Tibial nerve (tissue), 4 donors: ENCODE measurements around the gene ITPK1. TPM values are rescaled to one million over a fixed set of nuclear protein-coding genes. Genes with fewer than 3 reads are reported as not detected.
A peak's percentile ranks its signal among the peaks of the same experiment; 100 is the strongest.

Experiments
- DNase-seq, 2 donors: peaks; one replicate each; pipeline ENCODE4 v3.0.0-alpha.2; 2019; ENCODE audit warnings: low spot score in 2 of 2
- H3K27ac ChIP-seq, 4 donors: fragments of 200-600 bp; sonication (generic) in 3 of 4; one replicate each; pipeline ENCODE4 v1.5.1; 2017 to 2019; ENCODE audit warnings: mild to moderate bottlenecking in 1 of 4
- H3K27me3 ChIP-seq, 2 donors: fragments of 200-600 bp; sonication (generic) in 1 of 2; one replicate each; pipeline versions ENCODE4 v1.5.1 to v1.6.0; 2017 to 2019
- H3K36me3 ChIP-seq, 3 donors: fragments of 200-600 bp; sonication (generic); one replicate each; pipeline ENCODE4 v1.5.1; 2018 to 2019
- H3K4me1 ChIP-seq, 4 donors: fragments of 200-600 bp; sonication (generic) in 3 of 4; one replicate each; pipeline ENCODE4 v1.5.1; 2017 to 2019
- H3K4me3 ChIP-seq, 4 donors: fragments of 200-600 bp; sonication (generic) in 3 of 4; one replicate each; pipeline ENCODE4 v1.5.1; 2017 to 2019; ENCODE audit warnings: mild to moderate bottlenecking in 1 of 4, moderate library complexity in 1 of 4
- H3K9me3 ChIP-seq, 4 donors: fragments of 200-600 bp; sonication (generic) in 3 of 4; one replicate each; pipeline ENCODE4 v1.5.1; 2017 to 2019
- EP300 ChIP-seq, 2 donors: sonication (generic); formaldehyde crosslinking; IDR thresholded peaks; one replicate each; pipeline ENCODE4 v1.6.1; 2017; ENCODE audit warnings: antibody characterized with exemption in 2 of 2, mild to moderate bottlenecking in 1 of 2
- POLR2A ChIP-seq, 2 donors: fragments of 450-650 bp; IDR thresholded peaks; one replicate each; pipeline ENCODE4 v1.6.1; 2017; ENCODE audit warnings: antibody characterized with exemption in 2 of 2, mild to moderate bottlenecking in 2 of 2, moderate library complexity in 2 of 2
- WGBS, 2 donors: methylation state at CpG; one replicate each; pipeline ENCODE4 v1.1.5; 2018; 5-methylcytosine and 5-hydroxymethylcytosine counted together
- total RNA-seq, 4 donors: library from RNA; depleted of rRNA; stranded (reverse); fragments of >200 nt; gene quantifications; one replicate each; pipeline ENCODE4 v1.1.0, GENCODE V29; 2016
- TF ChIP-seq, protein P1 (sequence below), 5 experiments: fragments of 200-600 bp in 3 of 5; fragments of 450-650 bp in 2 of 5; sonication (generic) in 3 of 5; IDR thresholded peaks; one replicate each; pipeline ENCODE4 v1.5.1; 2016 to 2019; ENCODE audit warnings: antibody characterized with exemption in 5 of 5, mild to moderate bottlenecking in 3 of 5, moderate library complexity in 2 of 5

ITPK1 gene
- total RNA-seq, 4 donors from 2014 or later: 67.4 to 121 (median 92.5) TPM

GRCh38 chr14:93121030-93121834, 5.5 kb upstream of the ITPK1 start:
- DNase-seq: no peak
- no peak overlapping the region for H3K4me3 ChIP-seq
- H3K9me3 ChIP-seq: no peaks in the 10 kb centered on the region
- 50 to 52% methylated on average over 5 of the region's 5 CpGs for WGBS, 2 donors
- no peaks in the 10 kb centered on the region for H3K27me3 ChIP-seq
- H3K27ac ChIP-seq: no peak overlapping the region
- peaks cover 0 to 9% (median 5%) of the 10 kb centered on the region in 4 donors for H3K4me1 ChIP-seq
- no peaks in the 10 kb centered on the region for H3K36me3 ChIP-seq
- TF ChIP-seq POLR2A (IDR thresholded peaks at IDR 0.05): no peak
- no peak for TF ChIP-seq EP300 (IDR thresholded peaks at IDR 0.05)
- TF ChIP-seq, protein P1, sequence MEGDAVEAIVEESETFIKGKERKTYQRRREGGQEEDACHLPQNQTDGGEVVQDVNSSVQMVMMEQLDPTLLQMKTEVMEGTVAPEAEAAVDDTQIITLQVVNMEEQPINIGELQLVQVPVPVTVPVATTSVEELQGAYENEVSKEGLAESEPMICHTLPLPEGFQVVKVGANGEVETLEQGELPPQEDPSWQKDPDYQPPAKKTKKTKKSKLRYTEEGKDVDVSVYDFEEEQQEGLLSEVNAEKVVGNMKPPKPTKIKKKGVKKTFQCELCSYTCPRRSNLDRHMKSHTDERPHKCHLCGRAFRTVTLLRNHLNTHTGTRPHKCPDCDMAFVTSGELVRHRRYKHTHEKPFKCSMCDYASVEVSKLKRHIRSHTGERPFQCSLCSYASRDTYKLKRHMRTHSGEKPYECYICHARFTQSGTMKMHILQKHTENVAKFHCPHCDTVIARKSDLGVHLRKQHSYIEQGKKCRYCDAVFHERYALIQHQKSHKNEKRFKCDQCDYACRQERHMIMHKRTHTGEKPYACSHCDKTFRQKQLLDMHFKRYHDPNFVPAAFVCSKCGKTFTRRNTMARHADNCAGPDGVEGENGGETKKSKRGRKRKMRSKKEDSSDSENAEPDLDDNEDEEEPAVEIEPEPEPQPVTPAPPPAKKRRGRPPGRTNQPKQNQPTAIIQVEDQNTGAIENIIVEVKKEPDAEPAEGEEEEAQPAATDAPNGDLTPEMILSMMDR (IDR thresholded peaks at IDR 0.05): no peak

DNA sequence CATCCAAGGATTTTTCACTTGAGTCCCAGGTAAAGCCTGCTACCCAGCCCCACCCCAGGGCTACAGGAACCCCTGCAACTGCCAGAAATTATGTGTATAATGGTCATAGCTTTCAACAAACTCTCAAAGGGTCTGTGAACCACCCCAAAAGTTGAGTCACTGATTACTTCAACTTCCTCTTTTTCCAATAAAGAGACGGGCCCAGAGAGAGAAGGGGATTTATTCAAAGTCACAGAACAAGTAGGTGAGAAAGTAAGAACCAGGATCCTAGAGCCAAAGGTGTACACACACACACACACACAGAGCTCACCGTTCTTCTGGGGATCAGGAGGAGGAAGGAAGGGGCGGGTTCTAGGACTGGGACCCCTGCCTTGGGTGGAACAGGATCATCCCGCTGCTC, 4.8 kb upstream of the ITPK1 start:
- Histone ChIP-seq H3K36me3 (no peaks in the 10 kb centered on the region), H3K4me1 (peaks cover 0 to 12% (median 6%) of the 10 kb centered on the region in 4 donors), H3K27me3 (no peaks in the 10 kb centered on the region), H3K9me3 (no peaks in the 10 kb centered on the region), H3K27ac (no peak overlapping the region), H3K4me3 (no peak overlapping the region)
- WGBS, 2 donors: 75 to 78% methylated on average over 4 of the region's 4 CpGs
- DNase-seq: no peak
- TF ChIP-seq POLR2A (IDR thresholded peaks at IDR 0.05): no peak
- TF ChIP-seq, protein P1 (IDR thresholded peaks at IDR 0.05): no peak
- TF ChIP-seq EP300 (IDR thresholded peaks at IDR 0.05): no peak

DNA sequence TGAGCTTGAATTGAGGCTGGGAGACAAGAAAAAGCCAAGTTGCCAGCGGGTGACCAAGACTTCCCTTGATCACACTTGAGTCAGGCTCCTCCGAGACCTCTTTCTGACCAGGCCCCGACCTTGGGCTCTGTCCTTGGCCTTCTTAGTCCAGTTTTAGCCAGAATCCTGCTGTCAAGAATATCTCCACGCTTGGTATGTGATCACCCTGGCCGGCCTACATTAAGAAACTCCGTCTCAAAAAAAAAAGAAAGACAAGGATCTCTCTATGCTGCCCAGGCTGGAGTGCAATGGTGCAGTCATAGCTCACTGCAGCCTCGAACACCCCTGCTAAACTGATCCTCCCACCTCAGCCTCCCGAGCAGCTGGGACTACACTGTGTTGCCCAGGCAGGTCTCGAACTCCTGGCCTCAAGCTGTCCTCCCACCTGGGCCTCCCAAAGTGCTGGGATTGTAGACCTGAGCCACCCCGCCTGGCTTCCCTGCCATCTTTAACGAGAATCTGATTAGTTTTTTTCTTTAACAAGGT, 1.0 kb upstream of the ITPK1 start:
- H3K27ac ChIP-seq: peak overlapping the region; percentile 94 to 99 (median 97)
- H3K9me3 ChIP-seq: no peaks in the 10 kb centered on the region
- 74 to 79% methylated on average over 11 of the region's 11 CpGs for WGBS, 2 donors
- DNase-seq: no peak
- no peaks in the 10 kb centered on the region for H3K36me3 ChIP-seq
- H3K4me1 ChIP-seq: peaks cover 0 to 39% (median 22%) of the 10 kb centered on the region in 4 donors
- TF ChIP-seq, protein P1 (IDR thresholded peaks at IDR 0.05): no peak
- TF ChIP-seq EP300 (IDR thresholded peaks at IDR 0.05) (no peak), POLR2A (IDR thresholded peaks at IDR 0.05) (no peak)
- H3K27me3 ChIP-seq: no peaks in the 10 kb centered on the region
- peak overlapping the region; percentile 64 to 92 (median 78) for H3K4me3 ChIP-seq

GRCh38 chr14:93115069-93115820, 480 bp downstream of the ITPK1 start:
- Histone ChIP-seq H3K4me3 (peak overlapping the region; percentile 64 to 94 (median 88)), H3K27ac (peak overlapping the region; percentile 94 to 99 (median 97)), H3K27me3 (no peaks in the 10 kb centered on the region), H3K4me1 (peaks cover 0 to 53% (median 27%) of the 10 kb centered on the region in 4 donors), H3K9me3 (no peaks in the 10 kb centered on the region), H3K36me3 (no peaks in the 10 kb centered on the region)
- TF ChIP-seq, protein P1 (IDR thresholded peaks at IDR 0.05): peak in 1 of 5 experiments; percentile 6
- TF ChIP-seq POLR2A (IDR thresholded peaks at IDR 0.05) (peak; percentile 18 to 62), EP300 (IDR thresholded peaks at IDR 0.05) (peak in 1 of 2 donors; percentile 54)
- peak; percentile 44 to 58 for DNase-seq
- WGBS, 2 donors: 0 to 2% methylated on average over 19 to 32 of the region's 99 CpGs
